Renal pelvis (tissue), 4 donors: ENCODE measurements around the gene IGFBP4. TPM values are rescaled to one million over a fixed set of nuclear protein-coding genes. Genes with fewer than 3 reads are reported as not detected.

Experiments
- DNase-seq: peaks from one replicate; pipeline ENCODE4 v3.0.0-alpha.2; 2013
- polyA plus RNA-seq, 3 donors: library from polyadenylated mRNA; unstranded; fragments of 120-200 nt; gene quantifications; one replicate each; pipeline ENCODE4 v1.2.1, GENCODE V29; 2013; ENCODE audit not compliant: insufficient read length in 3 of 3

IGFBP4 gene
- polyA plus RNA-seq, 3 donors = 341 to 358 (median 349) TPM

GRCh38 chr17:40452216-40452787 lies 9.1 kb downstream of the IGFBP4 start:
- DNase-seq = no peak

GRCh38 chr17:40452921-40453378 lies 9.7 kb downstream of the IGFBP4 start:
- no peak for DNase-seq

GRCh38 chr17:40453881-40454612 lies 10.8 kb downstream of the IGFBP4 start:
- no peak for DNase-seq

GRCh38 chr17:40454613-40454995 lies 11.4 kb downstream of the IGFBP4 start:
- no peak for DNase-seq

GRCh38 chr17:40456396-40456951 lies 13.2 kb downstream of the IGFBP4 start:
- no peak for DNase-seq

- no peak for DNase-seq
Observed at GRCh38 chr17:40457369-40457768, 14.1 kb downstream of the IGFBP4 start.

GRCh38 chr17:40457964-40458791 lies 14.9 kb downstream of the IGFBP4 start:
- DNase-seq = no peak

- no peak for DNase-seq
Observed at GRCh38 chr17:40458851-40459482, 15.7 kb downstream of the IGFBP4 start.

GRCh38 chr17:40459636-40460603 lies 16.7 kb downstream of the IGFBP4 start:
- no peak for DNase-seq

- DNase-seq = peak; percentile 70
Observed at GRCh38 chr17:40460604-40460967, 17.3 kb downstream of the IGFBP4 start.

GRCh38 chr17:40460968-40461731 lies 17.9 kb downstream of the IGFBP4 start:
- DNase-seq = no peak

- no peak for DNase-seq
Observed at GRCh38 chr17:40461732-40462342, 18.6 kb downstream of the IGFBP4 start.

- no peak for DNase-seq
Observed at GRCh38 chr17:40462343-40463121, 19.3 kb downstream of the IGFBP4 start.

- no peak for DNase-seq
Observed at GRCh38 chr17:40463122-40463550, 19.9 kb downstream of the IGFBP4 start.

GRCh38 chr17:40464392-40464855 lies 21.2 kb downstream of the IGFBP4 start:
- DNase-seq = no peak

- DNase-seq = no peak
Observed at GRCh38 chr17:40466298-40466971, 23.2 kb downstream of the IGFBP4 start.

- DNase-seq = no peak
Observed at GRCh38 chr17:40467281-40467867, 24.1 kb downstream of the IGFBP4 start.
